HPDE6-E6E7 (cell line): ENCODE results near the gene ERMARD.
"Not testable (repeated sequence)": the region's sequence is repeated elsewhere in the genome, so short reads cannot be mapped to it uniquely, and the experiment has no call there.

Experiments
- DNase-seq: peaks from one replicate; pipeline ENCODE4 v3.0.0; 2011; ENCODE audit warnings: missing footprints; ENCODE audit errors: extremely low spot score

Gene ERMARD

GRCh38 chr6:169738204-169738975, 13.0 kb upstream of the ERMARD start:
- no peak for DNase-seq

GRCh38 chr6:169738976-169739529, 12.4 kb upstream of the ERMARD start:
- no peak for DNase-seq

- no peak for DNase-seq
Measured at GRCh38 chr6:169741344-169741743, 10.1 kb upstream of the ERMARD start.

GRCh38 chr6:169745405-169745804, 6.0 kb upstream of the ERMARD start:
- no peak for DNase-seq

GRCh38 chr6:169746556-169746955, 4.9 kb upstream of the ERMARD start:
- DNase-seq = no peak

- DNase-seq = no peak
Measured at GRCh38 chr6:169752074-169752623, 727 bp downstream of the ERMARD start.

GRCh38 chr6:169755162-169755561, 3.7 kb downstream of the ERMARD start:
- DNase-seq = no peak

GRCh38 chr6:169763308-169763707, 11.9 kb downstream of the ERMARD start:
- DNase-seq = no peak

GRCh38 chr6:169763881-169764280, 12.5 kb downstream of the ERMARD start:
- no peak for DNase-seq

- not testable (repeated sequence) for DNase-seq
Measured at GRCh38 chr6:169765789-169766188, 14.4 kb downstream of the ERMARD start.

GRCh38 chr6:169766232-169766631, 14.8 kb downstream of the ERMARD start:
- DNase-seq = no peak

GRCh38 chr6:169766921-169767736, 15.7 kb downstream of the ERMARD start:
- DNase-seq = no peak

GRCh38 chr6:169774347-169774746, 22.9 kb downstream of the ERMARD start:
- DNase-seq = no peak

GRCh38 chr6:169775321-169775720, 23.9 kb downstream of the ERMARD start:
- DNase-seq = no peak

GRCh38 chr6:169776379-169776778, 25.0 kb downstream of the ERMARD start:
- no peak for DNase-seq

- DNase-seq = no peak
Measured at GRCh38 chr6:169777896-169778295, 26.5 kb downstream of the ERMARD start.

GRCh38 chr6:169778646-169779045, 27.2 kb downstream of the ERMARD start:
- peak; percentile 76 for DNase-seq

- DNase-seq = peak; percentile 9
Measured at GRCh38 chr6:169779092-169779815, 27.8 kb downstream of the ERMARD start.

- DNase-seq = no peak
Measured at GRCh38 chr6:169779896-169780295, 28.5 kb downstream of the ERMARD start.

GRCh38 chr6:169780571-169781091, 29.2 kb downstream of the ERMARD start:
- peak; percentile 26 for DNase-seq

GRCh38 chr6:169782966-169783365, 31.5 kb downstream of the ERMARD start:
- DNase-seq = no peak
